ENCODE data around the gene NCOR1. TPM values are rescaled to one million over a fixed set of nuclear protein-coding genes. Genes with fewer than 3 reads are reported as not detected.
A peak's percentile ranks its signal among the peaks of the same experiment; 100 is the strongest.

NCOR1 gene
- total and polyA plus RNA-seq, 8 donors: 36.7 to 123 (median 49.5) TPM

GRCh38 chr17:16101440-16101839 lies 113.9 kb downstream of the NCOR1 start:
- 91% methylated on average over 6 of the region's 6 CpGs for WGBS, 2 donors
- TF ChIP-seq CTCF (IDR thresholded peaks at IDR 0.05): no peak
- DNase-seq (no peak), FAIRE-seq (no peak), ATAC-seq (no peak)
- no peaks in the 10 kb centered on the region for H3K27me3 ChIP-seq
- H3K36me3 ChIP-seq: peaks cover 0 to 26% (median 0%) of the 10 kb centered on the region in 3 donors
- intact Hi-C loops (cut with DNase I): no loop called here
- H3K4me1 ChIP-seq: peaks cover 0 to 3% (median 0%) of the 10 kb centered on the region in 3 donors
- no peaks in the 10 kb centered on the region for H3K9me3 ChIP-seq
- H3K27ac ChIP-seq: no peak overlapping the region
- H3K4me3 ChIP-seq: no peak overlapping the region

GRCh38 chr17:16100737-16101400 lies 114.5 kb downstream of the NCOR1 start:
- WGBS, 2 donors: 83 to 92% methylated on average over 8 of the region's 8 CpGs
- H3K4me3 ChIP-seq: no peak overlapping the region
- no peak for FAIRE-seq
- no peak for DNase-seq
- intact Hi-C loops (cut with DNase I): no loop called here
- TF ChIP-seq CTCF (IDR thresholded peaks at IDR 0.05): no peak
- no peak overlapping the region for H3K27ac ChIP-seq
- no peaks in the 10 kb centered on the region for H3K4me1 ChIP-seq
- no peaks in the 10 kb centered on the region for H3K27me3 ChIP-seq
- ATAC-seq: peak in 2 of 4 donors; percentile 27 to 55
- peaks cover 0 to 29% (median 0%) of the 10 kb centered on the region in 3 donors for H3K36me3 ChIP-seq
- no peaks in the 10 kb centered on the region for H3K9me3 ChIP-seq

GRCh38 chr17:16091773-16092172 lies 123.6 kb downstream of the NCOR1 start:
- FAIRE-seq: no peak
- H3K9me3 ChIP-seq: no peaks in the 10 kb centered on the region
- no peaks in the 10 kb centered on the region for H3K4me1 ChIP-seq
- TF ChIP-seq CTCF (IDR thresholded peaks at IDR 0.05): no peak
- no peak overlapping the region for H3K27ac ChIP-seq
- peaks cover 0 to 30% (median 0%) of the 10 kb centered on the region in 3 donors for H3K36me3 ChIP-seq
- no peak overlapping the region for H3K4me3 ChIP-seq
- 96 to 97% methylated on average over 4 of the region's 4 CpGs for WGBS, 2 donors
- no peak for ATAC-seq
- DNase-seq: no peak
- intact Hi-C loops (cut with DNase I): no loop called here
- no peaks in the 10 kb centered on the region for H3K27me3 ChIP-seq

DNA sequence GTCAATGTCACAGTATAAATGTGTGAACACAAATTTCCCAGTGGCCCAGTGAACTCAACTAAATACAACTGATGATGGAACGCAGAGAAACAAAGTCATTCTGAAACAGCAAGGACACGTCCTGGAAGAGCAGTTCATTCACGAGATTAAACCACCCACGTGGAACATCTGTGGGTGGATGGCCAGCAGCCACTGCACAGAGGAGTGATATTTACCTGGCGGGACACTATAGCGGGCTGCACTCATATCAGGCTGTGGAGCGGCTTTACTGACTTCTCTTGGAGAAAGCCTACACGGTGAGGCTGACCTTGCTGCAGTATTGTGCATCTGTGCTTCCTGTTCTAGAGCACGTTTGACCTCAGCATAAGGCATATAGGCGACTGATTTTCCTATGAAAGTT lies 128.4 kb downstream of the NCOR1 start:
- Histone ChIP-seq H3K4me3 (no peak overlapping the region), H3K9me3 (no peaks in the 10 kb centered on the region), H3K4me1 (no peaks in the 10 kb centered on the region), H3K36me3 (peaks cover 0 to 31% (median 0%) of the 10 kb centered on the region in 3 donors), H3K27me3 (no peaks in the 10 kb centered on the region), H3K27ac (no peak overlapping the region)
- 89 to 90% methylated on average over 10 of the region's 10 CpGs for WGBS, 2 donors
- DNase-seq: no peak
- FAIRE-seq: no peak
- no peak for TF ChIP-seq CTCF (IDR thresholded peaks at IDR 0.05)
- intact Hi-C loops (cut with DNase I): no loop called here
- ATAC-seq: no peak

DNA sequence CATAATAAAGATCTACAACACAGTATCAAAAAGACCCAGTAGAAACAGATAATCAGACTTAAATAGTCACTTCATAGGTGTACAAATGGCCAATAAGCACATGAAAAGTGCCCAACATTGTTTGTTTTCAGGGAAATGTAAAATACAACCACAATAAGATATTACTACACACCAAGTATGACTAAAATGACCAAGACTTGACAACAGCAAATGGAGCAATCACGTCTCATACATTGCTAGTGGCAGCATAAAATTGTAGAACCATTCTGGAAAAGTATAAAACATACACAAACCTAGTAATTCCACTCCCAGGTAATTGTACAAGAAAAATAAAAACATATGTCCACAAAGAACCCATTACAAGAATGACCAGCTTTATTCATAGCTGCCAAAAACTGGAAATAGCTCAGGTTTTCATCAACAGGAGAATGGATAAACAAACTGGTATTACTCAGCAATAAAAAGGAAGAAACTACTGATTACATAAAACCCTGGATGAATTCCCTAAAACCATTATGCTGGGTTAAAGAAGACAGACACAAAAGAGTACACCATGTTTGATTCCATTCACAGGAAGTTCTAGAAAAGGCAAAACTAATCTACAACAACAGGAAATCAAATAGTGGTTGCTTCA lies 130.2 kb downstream of the NCOR1 start:
- no peaks in the 10 kb centered on the region for H3K27me3 ChIP-seq
- no peaks in the 10 kb centered on the region for H3K9me3 ChIP-seq
- peak; percentile 60 for FAIRE-seq
- H3K27ac ChIP-seq: no peak overlapping the region
- 93 to 94% methylated on average over 1 of the region's 1 CpG for WGBS, 2 donors
- H3K36me3 ChIP-seq: peaks cover 0 to 19% (median 2%) of the 10 kb centered on the region in 3 donors
- no peak overlapping the region for H3K4me3 ChIP-seq
- ATAC-seq: peak in 3 of 4 donors; percentile 35 to 44 (median 36)
- no peak for DNase-seq
- no peaks in the 10 kb centered on the region for H3K4me1 ChIP-seq
- no peak for TF ChIP-seq CTCF (IDR thresholded peaks at IDR 0.05)
- intact Hi-C loops (cut with DNase I): no loop called here

Measured in pancreas (tissue), 10 donors.